Thoracic aorta (tissue), 2 donors: ENCODE results near the gene PARVB. TPM values are rescaled to one million over a fixed set of nuclear protein-coding genes. Genes with fewer than 3 reads are reported as not detected.

Experiments used
- ATAC-seq: fragments of 150-250 bp; one replicate; pipeline ENCODE4 v1.8.0; 2017; ENCODE audit warnings: low read depth; ENCODE audit not compliant: insufficient number of reproducible peaks, low FRiP score
- DNase-seq: peaks from one replicate; pipeline ENCODE4 v3.0.0-alpha.2; 2020; ENCODE audit warnings: low spot score
- H3K27ac ChIP-seq, 2 donors: fragments of 200-600 bp; sonication (generic); 1 replicate in 1 of 2; 2 replicates in 1 of 2; pipeline ENCODE4 v1.5.1; 2016; ENCODE audit warnings: mild to moderate bottlenecking in 2 of 2, moderate library complexity in 2 of 2
- H3K27me3 ChIP-seq: fragments of 200-600 bp; sonication (generic); replicated peaks from 2 replicates; pipeline ENCODE4 v1.6.0; 2016; ENCODE audit warnings: mild to moderate bottlenecking; ENCODE audit not compliant: insufficient read depth
- H3K36me3 ChIP-seq: fragments of 200-600 bp; sonication (generic); one replicate; pipeline ENCODE4 v1.5.1; 2016
- H3K4me1 ChIP-seq, 2 donors: fragments of 200-600 bp; sonication (generic); 1 replicate in 1 of 2; 2 replicates in 1 of 2; pipeline versions ENCODE4 v1.5.1 to v1.6.0; 2016; ENCODE audit warnings: low read depth in 2 of 2, mild to moderate bottlenecking in 1 of 2; ENCODE audit not compliant: control insufficient read depth in 1 of 2
- H3K4me3 ChIP-seq: fragments of 200-600 bp; sonication (generic); 2 replicates; pipeline ENCODE4 v1.5.1; 2016; ENCODE audit warnings: mild to moderate bottlenecking
- H3K9me3 ChIP-seq: fragments of 200-600 bp; sonication (generic); 2 replicates; pipeline ENCODE4 v1.5.1; 2016
- total RNA-seq, 2 donors: library from RNA; depleted of rRNA; stranded (reverse); fragments of >200 nt; gene quantifications; one replicate each; pipeline versions ENCODE4 v1.1.0 to v1.2.3, GENCODE V29; 2016
- TF ChIP-seq, protein P1 (sequence below): fragments of 200-600 bp; sonication (generic); IDR thresholded peaks from one replicate; pipeline ENCODE4 v1.5.1; 2019; ENCODE audit warnings: antibody characterized with exemption

The PARVB gene
- total RNA-seq, 2 donors from 2014 or later = 15.3 to 17.2 TPM

- Histone ChIP-seq H3K4me1 (peaks cover 3 to 20% of the 10 kb centered on the region in 2 donors), H3K27ac (no peak overlapping the region), H3K27me3 (no peaks in the 10 kb centered on the region), H3K4me3 (no peak overlapping the region), H3K9me3 (peaks cover 5% of the 10 kb centered on the region), H3K36me3 (no peaks in the 10 kb centered on the region)
- DNase-seq = no peak
- TF ChIP-seq, protein P1, sequence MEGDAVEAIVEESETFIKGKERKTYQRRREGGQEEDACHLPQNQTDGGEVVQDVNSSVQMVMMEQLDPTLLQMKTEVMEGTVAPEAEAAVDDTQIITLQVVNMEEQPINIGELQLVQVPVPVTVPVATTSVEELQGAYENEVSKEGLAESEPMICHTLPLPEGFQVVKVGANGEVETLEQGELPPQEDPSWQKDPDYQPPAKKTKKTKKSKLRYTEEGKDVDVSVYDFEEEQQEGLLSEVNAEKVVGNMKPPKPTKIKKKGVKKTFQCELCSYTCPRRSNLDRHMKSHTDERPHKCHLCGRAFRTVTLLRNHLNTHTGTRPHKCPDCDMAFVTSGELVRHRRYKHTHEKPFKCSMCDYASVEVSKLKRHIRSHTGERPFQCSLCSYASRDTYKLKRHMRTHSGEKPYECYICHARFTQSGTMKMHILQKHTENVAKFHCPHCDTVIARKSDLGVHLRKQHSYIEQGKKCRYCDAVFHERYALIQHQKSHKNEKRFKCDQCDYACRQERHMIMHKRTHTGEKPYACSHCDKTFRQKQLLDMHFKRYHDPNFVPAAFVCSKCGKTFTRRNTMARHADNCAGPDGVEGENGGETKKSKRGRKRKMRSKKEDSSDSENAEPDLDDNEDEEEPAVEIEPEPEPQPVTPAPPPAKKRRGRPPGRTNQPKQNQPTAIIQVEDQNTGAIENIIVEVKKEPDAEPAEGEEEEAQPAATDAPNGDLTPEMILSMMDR = no peak
- no peak for ATAC-seq
Measured at GRCh38 chr22:44205516-44206329, 181.6 kb downstream of the PARVB start.

DNA sequence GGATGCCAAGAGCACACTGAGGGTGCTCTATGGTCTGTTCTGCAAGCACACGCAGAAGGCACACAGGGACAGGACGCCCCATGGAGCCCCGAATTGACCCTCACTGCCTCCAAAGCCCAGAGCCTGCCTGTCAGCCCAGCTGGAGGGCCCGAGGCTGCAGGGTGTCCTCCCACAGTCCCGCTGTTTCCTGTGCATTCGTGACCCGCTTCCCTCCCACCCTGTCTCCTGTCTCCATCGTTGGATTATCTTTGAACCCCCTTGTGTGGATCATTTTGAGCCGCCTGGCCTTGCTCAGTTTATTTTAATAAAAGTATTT is 182.2 kb downstream of the PARVB start:
- ATAC-seq (no peak), DNase-seq (no peak)
- Histone ChIP-seq H3K4me1 (peaks cover 3 to 24% of the 10 kb centered on the region in 2 donors), H3K4me3 (no peak overlapping the region), H3K36me3 (no peaks in the 10 kb centered on the region), H3K9me3 (peaks cover 5% of the 10 kb centered on the region), H3K27me3 (no peaks in the 10 kb centered on the region), H3K27ac (no peak overlapping the region)
- TF ChIP-seq, protein P1 = no peak

DNA sequence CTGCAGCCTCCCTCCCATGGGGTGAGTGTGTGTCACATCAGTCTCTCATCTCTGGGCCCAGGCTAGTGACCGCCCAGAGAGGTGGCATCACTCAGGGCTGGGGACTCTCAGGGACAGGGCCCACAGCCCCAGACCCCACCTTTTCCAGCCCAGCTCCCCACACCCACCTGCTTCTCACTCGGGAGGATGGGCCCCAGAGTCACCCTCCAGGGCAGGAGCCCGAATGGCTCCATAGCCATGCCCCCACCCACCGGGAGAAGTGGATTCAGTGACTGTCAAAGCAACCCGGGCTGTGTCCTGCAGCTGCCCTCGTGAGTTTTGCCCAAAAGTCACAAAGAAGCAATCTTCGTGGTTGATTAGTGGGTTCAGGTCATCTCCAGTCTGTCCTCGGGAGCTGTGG is 182.6 kb downstream of the PARVB start:
- Histone ChIP-seq H3K36me3 (no peaks in the 10 kb centered on the region), H3K9me3 (peaks cover 5% of the 10 kb centered on the region), H3K27me3 (no peaks in the 10 kb centered on the region), H3K4me1 (peaks cover 5 to 24% of the 10 kb centered on the region in 2 donors), H3K4me3 (no peak overlapping the region), H3K27ac (no peak overlapping the region)
- DNase-seq (no peak), ATAC-seq (no peak)
- TF ChIP-seq, protein P1 = no peak

- no peaks in the 10 kb centered on the region for H3K27me3 ChIP-seq
- TF ChIP-seq, protein P1 = no peak
- H3K4me1 ChIP-seq = peaks cover 6 to 24% of the 10 kb centered on the region in 2 donors
- H3K36me3 ChIP-seq = no peaks in the 10 kb centered on the region
- H3K4me3 ChIP-seq = no peak overlapping the region
- DNase-seq (no peak), ATAC-seq (no peak)
- peaks cover 5% of the 10 kb centered on the region for H3K9me3 ChIP-seq
- H3K27ac ChIP-seq = no peak overlapping the region
Measured at GRCh38 chr22:44207173-44207980, 183.3 kb downstream of the PARVB start.

DNA sequence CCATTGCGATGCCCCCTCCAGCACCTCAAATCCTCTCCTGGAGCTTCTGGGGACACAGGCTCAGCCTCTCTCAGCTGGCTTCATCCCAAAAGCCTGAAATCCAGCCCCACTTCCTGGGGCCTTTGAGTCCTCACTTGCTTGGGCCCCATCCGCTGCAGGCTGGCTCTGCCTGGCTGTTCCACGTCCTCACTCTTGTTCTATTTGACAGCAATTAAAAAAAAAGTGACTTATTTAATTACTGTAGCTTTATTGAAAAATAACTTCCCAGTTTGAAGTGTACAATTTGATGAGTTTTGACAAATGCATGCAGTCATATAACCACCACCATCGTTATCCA is 183.8 kb downstream of the PARVB start:
- Histone ChIP-seq H3K27ac (no peak overlapping the region), H3K36me3 (no peaks in the 10 kb centered on the region), H3K27me3 (no peaks in the 10 kb centered on the region), H3K4me1 (peaks cover 11 to 25% of the 10 kb centered on the region in 2 donors), H3K4me3 (no peak overlapping the region), H3K9me3 (peaks cover 5% of the 10 kb centered on the region)
- ATAC-seq (no peak), DNase-seq (no peak)
- TF ChIP-seq, protein P1 = no peak
